Heart right ventricle (tissue), 16 donors: ENCODE results near the gene NRXN3. TPM values are rescaled to one million over a fixed set of nuclear protein-coding genes. Genes with fewer than 3 reads are reported as not detected.

ENCODE experiments used
- ATAC-seq, 8 donors: fragments of 200-7000 bp; cut with Tn5 transposase; one replicate each; pipeline ENCODE4 v1.9.1; 2020; ENCODE audit warnings: mild to moderate bottlenecking in 8 of 8, moderate library complexity in 8 of 8, moderate number of reproducible peaks in 1 of 8
- DNase-seq, 2 donors: peaks; one replicate each; pipeline ENCODE4 v3.0.0-alpha.2; 2020
- H3K27ac ChIP-seq, 10 donors: fragments of 200-600 bp; sonication (generic) in 2 of 10; one replicate each; pipeline versions ENCODE4 v1.5.0 to v1.8.0; 2020 to 2022; ENCODE audit warnings: mild to moderate bottlenecking in 3 of 10
- H3K27me3 ChIP-seq, 7 donors: fragments of 200-600 bp; one replicate each; pipeline ENCODE4 v1.8.0; 2021 to 2022; ENCODE audit warnings: mild to moderate bottlenecking in 2 of 7
- H3K36me3 ChIP-seq, 9 donors: fragments of 200-600 bp; sonication (generic) in 1 of 9; one replicate each; pipeline versions ENCODE4 v1.5.0 to v1.8.0; 2020 to 2022; ENCODE audit warnings: mild to moderate bottlenecking in 2 of 9
- H3K4me1 ChIP-seq, 9 donors: fragments of 200-600 bp; sonication (generic) in 1 of 9; one replicate each; pipeline versions ENCODE4 v1.5.0 to v1.8.0; 2020 to 2022; ENCODE audit warnings: mild to moderate bottlenecking in 4 of 9
- H3K4me3 ChIP-seq, 10 donors: fragments of 200-600 bp; sonication (generic) in 2 of 10; one replicate each; pipeline versions ENCODE4 v1.5.0 to v1.8.0; 2020 to 2022; ENCODE audit warnings: mild to moderate bottlenecking in 7 of 10, moderate library complexity in 2 of 10
- H3K9me3 ChIP-seq, 11 donors: fragments of 200-600 bp in 10 of 11; sonication (generic) in 2 of 11; one replicate each; pipeline versions ENCODE4 v1.5.0 to v1.8.0; 2013 to 2022; ENCODE audit warnings: mild to moderate bottlenecking in 2 of 11, control low read depth in 1 of 11, moderate library complexity in 1 of 11
- WGBS, 2 donors: extraction: QIAGEN DNeasy Blood & Tissue Kit; methylation state at CpG; one replicate each; pipeline ENCODE4 v1.1.7; 2013; ENCODE audit warnings: inconsistent platforms in 1 of 2; 5-methylcytosine and 5-hydroxymethylcytosine counted together
- intact Hi-C, 10 donors: fragments of 100-400 bp; cut with DNase I; formaldehyde crosslinking; loops; one replicate each; pipeline versions ENCODE4 v1.11.1 to v1.14.2; 2022
- polyA plus RNA-seq, 2 donors: library from polyadenylated mRNA; stranded (reverse); fragments of 200-250 nt; gene quantifications; one replicate each; pipeline ENCODE4 v1.2.3, GENCODE V29; 2013
- total RNA-seq, 10 donors: library from RNA; stranded (reverse); fragmentation: NEBNext Ultra II Directional in 3 of 10; extraction: Animal tissue kit (Norgen Biotek cat#: 25700) in 3 of 10; gene quantifications; one replicate each; pipeline versions ENCODE4 v1.2.1 to v1.2.4, GENCODE V29; 2021 to 2023
- TF ChIP-seq, protein P1 (sequence below), 9 donors: fragments of 200-600 bp; sonication (generic) in 2 of 9; IDR thresholded peaks; one replicate each; pipeline versions ENCODE4 v1.5.0 to v1.8.0; 2021 to 2022; ENCODE audit warnings: antibody characterized with exemption in 9 of 9, mild to moderate bottlenecking in 5 of 9, moderate library complexity in 1 of 9
- donor health status: Arrhythmogenic right ventricular cardiomyopathy.
- donor health status: ischemic (EF 13 %, LVEDD 7.1; RV severe dilation, severe dysfunction).
- donor health status: healthy with polysubstance abuse.
- donor health status: DM: no; HTN: yes; CAD: no.
- donor health status: DM: no; HTN: no; CAD: no.
- donor health status: ischemic (EF 25% LVEDD 6.9; RV normal size, moderate dysfunction).
- donor health status: ischemic (EF 25% LVEDD 5.7; RV mildly dilated, moderate dysfunction).
- donor health status: healthy.
- donor health status: DM: yes; HTN: yes; CAD: no.
- donor health status: Ischemic cardiomyopathy.
- donor health status: ischemic (EF 35%, LVEDD 5.7; RV mildly dilated, moderate dysfunction).
- donor health status: nonischemic (EF 11% LVEDD 7.7; RV severe dilation, severe dysfunction).
- donor health status: DM: yes; HTN: yes; CAD: no.
- donor health status: PGD.
- donor health status: ischemic (EF 29% LVEDD 5.4; RV normal size, mild dysfunction).
- donor health status: nonischemic (EF 23%, LVEDD 6.1; RV moderate dilation, normal function).

NRXN3 gene
- total and polyA plus RNA-seq, 12 donors = 0.23 to 1.8 (median 0.87) TPM

DNA sequence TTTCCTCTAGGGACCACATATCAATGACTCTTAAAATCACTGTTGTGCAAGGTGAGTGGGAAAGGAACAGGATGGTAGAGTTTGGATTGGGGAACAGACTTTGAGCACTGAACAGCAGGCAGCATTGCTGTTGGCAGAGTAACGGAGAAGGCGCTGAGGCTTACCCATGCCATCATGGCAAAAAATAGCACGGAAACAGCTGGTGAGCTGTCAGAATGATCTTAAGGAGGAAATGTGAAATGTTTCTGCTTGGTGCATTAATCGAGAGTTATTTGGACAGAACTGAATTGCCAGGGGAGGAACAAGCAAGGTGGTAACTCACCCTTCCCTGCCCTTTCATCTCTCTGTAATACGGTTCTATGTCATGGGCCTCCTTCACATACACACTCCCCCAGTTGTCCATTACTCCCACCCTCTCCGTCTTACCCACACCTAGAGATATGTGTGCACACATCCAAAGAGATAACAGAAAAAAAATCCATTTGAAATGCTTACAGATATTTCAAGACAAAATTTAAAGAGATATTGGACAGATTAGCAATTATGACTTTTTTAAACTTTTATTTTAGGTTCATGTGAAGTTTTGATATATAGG lies 1468.6 kb downstream of the NRXN3 start:
- no peaks in the 10 kb centered on the region for H3K36me3 ChIP-seq
- ATAC-seq (no peak), DNase-seq (no peak)
- no peak overlapping the region for H3K27ac ChIP-seq
- H3K9me3 ChIP-seq = no peaks in the 10 kb centered on the region
- WGBS, 2 donors = 51 to 64% methylated on average over 6 of the region's 6 CpGs
- H3K27me3 ChIP-seq = no peaks in the 10 kb centered on the region
- intact Hi-C loops = no loop called here
- no peaks in the 10 kb centered on the region for H3K4me1 ChIP-seq
- H3K4me3 ChIP-seq = no peak overlapping the region
- TF ChIP-seq, protein P1, sequence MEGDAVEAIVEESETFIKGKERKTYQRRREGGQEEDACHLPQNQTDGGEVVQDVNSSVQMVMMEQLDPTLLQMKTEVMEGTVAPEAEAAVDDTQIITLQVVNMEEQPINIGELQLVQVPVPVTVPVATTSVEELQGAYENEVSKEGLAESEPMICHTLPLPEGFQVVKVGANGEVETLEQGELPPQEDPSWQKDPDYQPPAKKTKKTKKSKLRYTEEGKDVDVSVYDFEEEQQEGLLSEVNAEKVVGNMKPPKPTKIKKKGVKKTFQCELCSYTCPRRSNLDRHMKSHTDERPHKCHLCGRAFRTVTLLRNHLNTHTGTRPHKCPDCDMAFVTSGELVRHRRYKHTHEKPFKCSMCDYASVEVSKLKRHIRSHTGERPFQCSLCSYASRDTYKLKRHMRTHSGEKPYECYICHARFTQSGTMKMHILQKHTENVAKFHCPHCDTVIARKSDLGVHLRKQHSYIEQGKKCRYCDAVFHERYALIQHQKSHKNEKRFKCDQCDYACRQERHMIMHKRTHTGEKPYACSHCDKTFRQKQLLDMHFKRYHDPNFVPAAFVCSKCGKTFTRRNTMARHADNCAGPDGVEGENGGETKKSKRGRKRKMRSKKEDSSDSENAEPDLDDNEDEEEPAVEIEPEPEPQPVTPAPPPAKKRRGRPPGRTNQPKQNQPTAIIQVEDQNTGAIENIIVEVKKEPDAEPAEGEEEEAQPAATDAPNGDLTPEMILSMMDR (IDR thresholded peaks at IDR 0.05) = no peak

DNA sequence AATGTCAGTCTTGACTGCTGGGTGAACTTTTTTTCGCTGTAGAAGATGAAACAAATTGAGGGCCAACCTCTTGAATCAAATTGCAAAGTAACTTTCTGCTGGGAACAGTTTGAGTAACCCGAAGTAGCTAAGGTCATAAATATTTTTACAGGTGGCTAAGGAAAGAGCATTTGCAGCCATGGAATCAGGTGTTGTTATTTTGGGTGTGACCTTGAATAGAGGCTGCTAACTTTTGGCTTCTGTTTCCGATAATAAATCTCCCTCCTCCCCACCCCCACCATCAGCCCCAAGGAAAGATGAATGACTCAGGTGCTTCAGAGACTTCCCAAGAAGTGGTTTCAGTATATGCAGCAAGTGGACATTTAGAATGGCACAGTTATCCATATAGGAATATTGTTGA lies 1469.4 kb downstream of the NRXN3 start:
- Histone ChIP-seq H3K27me3 (no peaks in the 10 kb centered on the region), H3K4me1 (no peaks in the 10 kb centered on the region), H3K4me3 (no peak overlapping the region), H3K27ac (no peak overlapping the region), H3K36me3 (no peaks in the 10 kb centered on the region), H3K9me3 (no peaks in the 10 kb centered on the region)
- intact Hi-C loops = no loop called here
- DNase-seq = no peak
- no peak for ATAC-seq
- TF ChIP-seq, protein P1 (IDR thresholded peaks at IDR 0.05) = no peak
- WGBS, 2 donors = 71 to 73% methylated on average over 3 of the region's 3 CpGs

- no peaks in the 10 kb centered on the region for H3K36me3 ChIP-seq
Measured at GRCh38 chr14:79641371-79641770, 1471.2 kb downstream of the NRXN3 start.

GRCh38 chr14:79643132-79643531 lies 1473.0 kb downstream of the NRXN3 start:
- H3K4me3 ChIP-seq = no peak overlapping the region
- TF ChIP-seq, protein P1 (IDR thresholded peaks at IDR 0.05) = no peak
- no peak for ATAC-seq
- H3K9me3 ChIP-seq = no peaks in the 10 kb centered on the region
- H3K27ac ChIP-seq = no peak overlapping the region
- intact Hi-C loops = no loop called here
- DNase-seq = no peak
- no peaks in the 10 kb centered on the region for H3K36me3 ChIP-seq
- no peaks in the 10 kb centered on the region for H3K27me3 ChIP-seq
- H3K4me1 ChIP-seq = no peaks in the 10 kb centered on the region
- 80 to 86% methylated on average over 1 of the region's 1 CpG for WGBS, 2 donors

More at GRCh38 chr14:79641371-79641770, 1471.2 kb downstream of the NRXN3 start:
- Histone ChIP-seq H3K4me3 (no peak overlapping the region), H3K27ac (no peak overlapping the region), H3K4me1 (no peaks in the 10 kb centered on the region), H3K27me3 (no peaks in the 10 kb centered on the region), H3K9me3 (no peaks in the 10 kb centered on the region)
- no peak for ATAC-seq
- DNase-seq = no peak
- intact Hi-C loops = no loop called here
- TF ChIP-seq, protein P1 (IDR thresholded peaks at IDR 0.05) = no peak
- 86 to 91% methylated on average over 4 of the region's 4 CpGs for WGBS, 2 donors
